ENCODE results near the gene CDC27. TPM values are rescaled to one million over a fixed set of nuclear protein-coding genes. Genes with fewer than 3 reads are reported as not detected.

CDC27 gene
- total RNA-seq, 1 experiment from 2014 or later = 141 TPM

DNA sequence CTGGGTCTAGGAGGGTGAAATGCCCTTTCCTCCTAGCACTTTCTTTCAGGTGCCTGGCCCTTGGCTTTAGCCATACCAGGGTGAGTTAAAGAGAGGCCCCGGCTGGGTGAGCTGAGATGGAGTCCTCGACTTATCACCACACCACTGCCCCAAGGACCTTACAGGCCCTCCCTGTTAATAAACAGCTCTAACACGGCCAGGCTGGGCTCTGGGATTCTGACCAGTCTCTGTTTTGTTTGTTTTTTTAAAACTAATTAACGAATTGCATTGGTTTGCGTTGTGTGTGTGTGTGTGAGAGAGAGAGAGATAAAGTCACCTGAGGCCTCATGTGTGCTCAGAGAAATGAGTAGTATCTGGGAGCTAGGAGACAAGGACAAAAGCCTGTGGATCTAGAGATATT is 34.4 kb upstream of the CDC27 start:
- no peak overlapping the region for H3K4me3 Mint-ChIP-seq (ENCODE audit: unreplicated experiment)
- POLR2A ChIA-PET = no interaction called here
- CTCF ChIA-PET = no interaction called here
- BruUV-seq (replicated peaks) = no TSS peak
- H3K27ac Mint-ChIP-seq (ENCODE audit: low read depth, unreplicated experiment) = no peak overlapping the region
- no peak for DNase-seq (ENCODE audit: unreplicated experiment)
- H3K4me1 Mint-ChIP-seq (ENCODE audit: insufficient read depth, unreplicated experiment) = peaks cover 23% of the 10 kb centered on the region
- no peaks in the 10 kb centered on the region for H3K27me3 Mint-ChIP-seq (ENCODE audit: insufficient read depth, unreplicated experiment)
- H3K36me3 Mint-ChIP-seq (ENCODE audit: insufficient read depth, unreplicated experiment) = no peaks in the 10 kb centered on the region
- no peak for TF ChIP-seq CTCF (IDR thresholded peaks at IDR 0.05; ENCODE audit: unreplicated experiment)
- intact Hi-C loops (cut with micrococcal nuclease) = no loop called here
- H3K9me3 Mint-ChIP-seq (ENCODE audit: unreplicated experiment) = no peaks in the 10 kb centered on the region

- intact Hi-C loops (cut with micrococcal nuclease) = no loop called here
- no peaks in the 10 kb centered on the region for H3K27me3 Mint-ChIP-seq (ENCODE audit: insufficient read depth, unreplicated experiment)
- CTCF ChIA-PET = no interaction called here
- H3K9me3 Mint-ChIP-seq (ENCODE audit: unreplicated experiment) = no peaks in the 10 kb centered on the region
- no peaks in the 10 kb centered on the region for H3K36me3 Mint-ChIP-seq (ENCODE audit: insufficient read depth, unreplicated experiment)
- POLR2A ChIA-PET = no interaction called here
- no peak overlapping the region for H3K4me3 Mint-ChIP-seq (ENCODE audit: unreplicated experiment)
- TF ChIP-seq CTCF (IDR thresholded peaks at IDR 0.05; ENCODE audit: unreplicated experiment) = no peak
- peaks cover 23% of the 10 kb centered on the region for H3K4me1 Mint-ChIP-seq (ENCODE audit: insufficient read depth, unreplicated experiment)
- no peak overlapping the region for H3K27ac Mint-ChIP-seq (ENCODE audit: low read depth, unreplicated experiment)
- no TSS peak for BruUV-seq (replicated peaks)
- DNase-seq (ENCODE audit: unreplicated experiment) = no peak
These were observed 33.9 kb upstream of the CDC27 start for GRCh38 chr17:47223007-47223406.

- no peak for TF ChIP-seq CTCF (IDR thresholded peaks at IDR 0.05; ENCODE audit: unreplicated experiment)
- DNase-seq (ENCODE audit: unreplicated experiment) = no peak
- BruUV-seq (replicated peaks) = no TSS peak
- POLR2A ChIA-PET = interaction anchor here (0.8 kb wide), 1 partner anchor 13 kb away, joined by 3 read pairs; no protein-coding TSS in a partner anchor
- CTCF ChIA-PET = no interaction called here
- Mint-ChIP-seq H3K36me3 (ENCODE audit: insufficient read depth, unreplicated experiment) (no peaks in the 10 kb centered on the region), H3K4me3 (ENCODE audit: unreplicated experiment) (no peak overlapping the region), H3K27me3 (ENCODE audit: insufficient read depth, unreplicated experiment) (no peaks in the 10 kb centered on the region), H3K9me3 (ENCODE audit: unreplicated experiment) (no peaks in the 10 kb centered on the region), H3K27ac (ENCODE audit: low read depth, unreplicated experiment) (peak overlapping the region; percentile 46), H3K4me1 (ENCODE audit: insufficient read depth, unreplicated experiment) (peaks cover 23% of the 10 kb centered on the region)
- intact Hi-C loops (cut with micrococcal nuclease) = no loop called here
These were observed 33.0 kb upstream of the CDC27 start for GRCh38 chr17:47222047-47222446.

GRCh38 chr17:47221154-47221553 is 32.1 kb upstream of the CDC27 start:
- Mint-ChIP-seq H3K4me3 (ENCODE audit: unreplicated experiment) (no peak overlapping the region), H3K27ac (ENCODE audit: low read depth, unreplicated experiment) (peak overlapping the region; percentile 46), H3K9me3 (ENCODE audit: unreplicated experiment) (no peaks in the 10 kb centered on the region), H3K27me3 (ENCODE audit: insufficient read depth, unreplicated experiment) (no peaks in the 10 kb centered on the region), H3K4me1 (ENCODE audit: insufficient read depth, unreplicated experiment) (peaks cover 23% of the 10 kb centered on the region), H3K36me3 (ENCODE audit: insufficient read depth, unreplicated experiment) (no peaks in the 10 kb centered on the region)
- ChIA-PET POLR2A (interaction anchor here (1.0 kb wide), 1 partner anchor 32 kb away, joined by 3 read pairs; the partner anchor contains the start of gene CDC27), CTCF (no interaction called here)
- no peak for DNase-seq (ENCODE audit: unreplicated experiment)
- TF ChIP-seq CTCF (IDR thresholded peaks at IDR 0.05; ENCODE audit: unreplicated experiment) = no peak
- intact Hi-C loops (cut with micrococcal nuclease) = no loop called here
- no TSS peak for BruUV-seq (replicated peaks)

All from MCF 10A (cell line).